ENCODE results near the gene DOC2A.
A peak's percentile ranks its signal among the peaks of the same experiment; 100 is the strongest.

Gene DOC2A

DNA sequence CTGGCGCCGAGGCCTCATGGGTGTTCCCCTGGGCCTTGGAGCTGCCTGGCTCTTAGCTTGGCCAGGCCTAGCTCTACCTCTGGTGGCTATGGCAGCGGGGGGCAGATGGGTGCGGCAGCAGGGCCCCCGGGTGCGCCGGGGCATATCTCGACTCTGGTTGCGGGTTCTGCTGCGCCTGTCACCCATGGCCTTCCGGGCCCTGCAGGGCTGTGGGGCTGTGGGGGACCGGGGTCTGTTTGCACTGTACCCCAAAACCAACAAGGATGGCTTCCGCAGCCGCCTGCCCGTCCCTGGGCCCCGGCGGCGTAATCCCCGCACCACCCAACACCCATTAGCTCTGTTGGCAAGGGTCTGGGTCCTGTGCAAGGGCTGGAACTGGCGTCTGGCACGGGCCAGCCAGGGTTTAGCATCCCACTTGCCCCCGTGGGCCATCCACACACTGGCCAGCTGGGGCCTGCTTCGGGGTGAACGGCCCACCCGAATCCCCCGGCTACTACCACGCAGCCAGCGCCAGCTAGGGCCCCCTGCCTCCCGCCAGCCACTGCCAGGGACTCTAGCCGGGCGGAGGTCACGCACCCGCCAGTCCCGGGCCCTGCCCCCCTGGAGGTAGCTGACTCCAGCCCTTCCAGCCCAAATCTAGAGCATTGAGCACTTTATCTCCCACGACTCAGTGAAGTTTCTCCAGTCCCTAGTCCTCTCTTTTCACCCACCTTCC lies 23.3 kb downstream of the DOC2A start:
- DNase-seq, result no peak

DNA sequence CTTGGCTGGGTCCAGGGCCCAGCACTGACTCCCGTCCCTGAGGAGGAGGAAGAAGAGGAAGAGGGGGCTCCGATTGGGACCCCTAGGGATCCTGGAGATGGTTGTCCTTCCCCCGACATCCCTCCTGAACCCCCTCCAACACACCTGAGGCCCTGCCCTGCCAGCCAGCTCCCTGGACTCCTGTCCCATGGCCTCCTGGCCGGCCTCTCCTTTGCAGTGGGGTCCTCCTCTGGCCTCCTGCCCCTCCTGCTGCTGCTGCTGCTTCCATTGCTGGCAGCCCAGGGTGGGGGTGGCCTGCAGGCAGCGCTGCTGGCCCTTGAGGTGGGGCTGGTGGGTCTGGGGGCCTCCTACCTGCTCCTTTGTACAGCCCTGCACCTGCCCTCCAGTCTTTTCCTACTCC lies 23.9 kb downstream of the DOC2A start:
- no peak for DNase-seq

DNA sequence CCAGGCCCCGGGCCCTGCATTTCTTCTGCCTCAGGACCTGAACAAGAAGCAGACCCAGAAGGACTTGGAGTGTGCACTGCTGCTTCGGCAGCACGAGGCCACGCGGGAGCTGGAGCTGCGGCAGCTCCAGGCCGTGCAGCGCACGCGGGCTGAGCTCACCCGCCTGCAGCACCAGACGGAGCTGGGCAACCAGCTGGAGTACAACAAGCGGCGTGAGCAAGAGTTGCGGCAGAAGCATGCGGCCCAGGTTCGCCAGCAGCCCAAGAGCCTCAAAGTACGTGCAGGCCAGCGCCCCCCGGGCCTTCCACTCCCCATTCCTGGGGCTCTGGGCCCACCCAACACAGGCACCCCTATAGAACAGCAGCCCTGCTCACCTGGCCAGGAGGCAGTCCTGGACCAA lies 24.6 kb downstream of the DOC2A start:
- DNase-seq, result no peak

GRCh38 chr16:29985271-29985811 lies 25.5 kb downstream of the DOC2A start:
- no peak for DNase-seq

DNA sequence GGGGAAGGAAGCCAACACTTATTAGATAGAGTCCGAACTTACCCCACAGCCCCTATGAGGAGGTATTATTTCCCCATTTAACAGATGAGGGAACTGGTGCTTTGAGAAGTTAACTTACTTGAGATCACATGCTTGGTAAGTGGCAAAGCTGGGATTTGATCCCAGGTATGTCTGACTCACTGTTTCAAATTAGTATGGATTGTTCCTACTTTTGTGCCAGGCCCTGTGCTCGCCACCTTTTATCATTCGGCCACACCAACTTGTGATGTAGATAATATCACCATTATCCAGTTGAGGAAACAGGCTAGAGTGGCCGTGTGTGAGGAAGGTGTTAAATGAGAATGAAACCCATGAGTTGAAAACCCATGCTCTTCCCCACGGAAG lies 26.1 kb downstream of the DOC2A start:
- no peak for DNase-seq

- DNase-seq, result no peak
Measured at GRCh38 chr16:29984137-29984763, 26.6 kb downstream of the DOC2A start.

DNA sequence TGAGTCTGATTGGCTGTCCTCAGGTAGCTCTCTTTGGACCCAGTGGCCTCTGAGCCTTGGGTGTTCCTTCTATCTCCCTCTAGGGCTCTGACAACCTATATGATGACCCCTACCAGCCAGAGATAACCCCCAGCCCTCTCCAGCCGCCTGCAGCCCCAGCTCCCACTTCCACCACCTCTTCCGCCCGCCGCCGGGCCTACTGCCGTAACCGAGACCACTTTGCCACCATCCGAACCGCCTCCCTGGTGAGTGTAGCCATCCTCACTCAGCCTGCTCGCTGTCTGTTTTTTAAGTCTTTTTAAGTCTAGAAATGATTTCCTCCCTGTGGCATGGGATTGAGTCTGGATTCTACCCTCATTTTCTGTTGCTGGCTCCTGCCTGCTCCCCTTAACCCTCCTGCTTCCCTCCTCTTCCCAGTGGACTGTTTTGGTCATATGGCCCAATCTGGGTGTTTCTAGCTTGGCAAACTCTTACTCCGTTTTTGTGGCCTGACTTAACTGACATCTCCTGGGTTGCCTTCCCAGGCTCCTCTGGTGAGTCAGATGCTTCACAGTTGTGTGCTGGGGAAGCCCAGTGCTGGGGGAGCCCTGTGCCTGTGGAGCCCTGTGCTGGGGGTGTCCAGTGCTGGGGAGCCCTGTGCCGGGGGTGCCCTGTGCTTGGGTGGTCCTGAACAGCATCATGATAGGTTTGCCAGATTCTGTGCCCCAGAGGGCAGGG lies 27.2 kb downstream of the DOC2A start:
- no peak for DNase-seq

DNA sequence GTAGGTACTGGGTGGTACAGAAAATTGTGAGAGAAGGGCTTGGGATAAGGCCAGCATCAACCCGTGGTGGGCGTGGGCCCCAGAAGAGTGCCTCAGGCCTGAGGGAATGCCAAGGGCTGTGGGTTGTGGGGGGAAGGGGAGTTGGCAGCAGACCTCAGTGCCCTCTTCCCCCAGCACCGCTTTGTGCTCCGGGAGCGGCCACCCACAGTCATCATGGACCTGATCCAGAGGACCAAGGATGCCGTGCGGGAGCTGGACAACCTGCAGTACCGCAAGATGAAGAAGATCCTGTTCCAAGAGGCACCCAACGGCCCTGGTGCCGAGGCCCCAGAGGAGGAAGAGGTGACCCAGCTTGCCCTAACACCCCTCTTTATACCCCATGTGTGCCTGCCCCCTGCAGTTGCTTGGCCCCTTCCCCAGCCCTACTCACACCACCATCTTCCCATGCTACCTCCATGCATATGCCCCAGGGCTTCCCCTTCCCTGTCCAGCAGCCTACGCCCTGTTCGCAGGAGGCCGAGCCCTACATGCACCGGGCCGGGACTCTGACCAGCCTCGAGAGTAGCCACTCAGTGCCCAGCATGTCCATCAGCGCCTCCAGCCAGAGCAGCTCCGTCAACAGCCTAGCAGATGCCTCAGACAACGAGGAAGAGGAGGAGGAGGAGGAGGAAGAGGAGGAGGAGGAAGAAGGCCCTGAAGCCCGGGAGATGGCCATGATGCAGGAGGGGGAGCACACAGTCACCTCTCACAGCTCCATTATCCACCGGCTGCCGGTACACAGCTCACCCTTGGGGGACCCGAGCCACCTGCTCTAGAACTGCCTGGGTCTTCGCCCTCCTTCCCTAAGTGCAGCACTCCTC lies 28.0 kb downstream of the DOC2A start:
- DNase-seq, result no peak

- DNase-seq, result no peak
Measured at GRCh38 chr16:29978564-29979270, 32.1 kb downstream of the DOC2A start.

DNA sequence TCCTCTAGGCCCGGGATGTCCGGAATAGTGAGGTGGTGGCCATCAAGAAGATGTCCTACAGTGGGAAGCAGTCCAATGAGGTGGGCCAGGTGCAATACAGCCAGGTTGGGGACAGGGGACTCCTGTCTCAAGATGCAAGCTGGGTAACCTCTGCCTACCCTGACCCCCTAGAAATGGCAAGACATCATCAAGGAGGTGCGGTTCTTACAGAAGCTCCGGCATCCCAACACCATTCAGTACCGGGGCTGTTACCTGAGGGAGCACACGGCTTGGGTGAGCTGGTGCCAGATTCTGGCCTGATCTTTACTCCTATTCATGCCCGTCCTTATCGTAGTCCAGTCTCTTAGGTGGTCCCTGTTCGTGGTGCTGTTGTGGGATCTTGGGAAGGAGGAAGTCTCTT lies 32.7 kb downstream of the DOC2A start:
- DNase-seq, result no peak

GRCh38 chr16:29977063-29977825 lies 33.6 kb downstream of the DOC2A start:
- DNase-seq, result no peak

DNA sequence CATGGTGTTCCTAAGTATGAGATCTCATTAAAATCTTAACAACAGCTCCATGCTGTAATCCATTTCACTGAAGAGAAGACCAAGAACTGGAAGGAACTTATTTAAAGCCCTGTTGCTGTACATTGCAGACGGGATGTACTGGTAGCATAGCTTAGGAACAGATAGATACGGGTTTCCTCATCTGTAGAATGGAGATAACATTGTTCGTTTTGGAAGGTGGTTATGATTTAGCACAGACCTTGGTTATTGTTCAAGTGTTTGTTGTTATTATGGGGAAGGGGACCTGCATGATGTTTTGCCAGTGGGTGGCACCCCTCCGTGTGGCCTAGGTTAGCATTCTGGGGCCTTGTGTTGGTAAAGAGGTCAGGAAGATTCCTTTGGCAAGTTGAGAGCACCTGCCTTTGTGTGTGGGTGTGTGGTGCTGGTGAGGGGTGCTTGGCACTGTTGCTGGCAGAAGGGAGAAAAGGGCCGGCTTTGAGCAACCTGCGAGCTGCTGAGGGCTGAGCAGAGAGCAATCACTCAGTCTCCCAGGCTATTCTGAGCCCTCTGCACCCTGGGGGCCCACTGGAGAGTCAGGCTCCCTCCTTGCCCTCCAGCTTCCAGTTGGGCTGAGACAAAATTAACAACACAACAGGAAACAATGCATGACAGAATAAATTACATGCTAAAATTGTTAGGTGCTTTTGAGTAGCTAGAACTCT lies 34.9 kb downstream of the DOC2A start:
- no peak for DNase-seq

DNA sequence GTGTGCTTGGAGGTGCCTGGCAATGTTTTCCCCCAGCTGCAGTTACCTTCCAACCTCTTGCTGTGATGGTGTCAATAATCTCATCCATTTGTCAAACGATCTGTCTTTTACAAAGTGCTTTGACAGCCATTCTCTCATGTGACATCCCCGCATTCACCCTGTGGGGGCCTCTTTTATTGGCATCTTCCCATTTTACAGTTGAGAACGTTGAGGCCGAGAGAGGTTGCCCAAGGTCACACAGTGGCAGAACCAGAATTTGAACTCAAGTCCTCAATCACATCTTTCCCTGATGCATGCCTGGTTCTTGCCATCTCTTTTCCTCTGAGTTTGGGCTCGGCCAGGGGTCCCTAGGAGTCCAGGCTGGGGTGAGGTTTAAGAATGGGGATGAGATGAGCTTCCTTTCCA lies 35.7 kb downstream of the DOC2A start:
- DNase-seq, result no peak

GRCh38 chr16:29974291-29975133 lies 36.3 kb downstream of the DOC2A start:
- peak; percentile 44 for DNase-seq

DNA sequence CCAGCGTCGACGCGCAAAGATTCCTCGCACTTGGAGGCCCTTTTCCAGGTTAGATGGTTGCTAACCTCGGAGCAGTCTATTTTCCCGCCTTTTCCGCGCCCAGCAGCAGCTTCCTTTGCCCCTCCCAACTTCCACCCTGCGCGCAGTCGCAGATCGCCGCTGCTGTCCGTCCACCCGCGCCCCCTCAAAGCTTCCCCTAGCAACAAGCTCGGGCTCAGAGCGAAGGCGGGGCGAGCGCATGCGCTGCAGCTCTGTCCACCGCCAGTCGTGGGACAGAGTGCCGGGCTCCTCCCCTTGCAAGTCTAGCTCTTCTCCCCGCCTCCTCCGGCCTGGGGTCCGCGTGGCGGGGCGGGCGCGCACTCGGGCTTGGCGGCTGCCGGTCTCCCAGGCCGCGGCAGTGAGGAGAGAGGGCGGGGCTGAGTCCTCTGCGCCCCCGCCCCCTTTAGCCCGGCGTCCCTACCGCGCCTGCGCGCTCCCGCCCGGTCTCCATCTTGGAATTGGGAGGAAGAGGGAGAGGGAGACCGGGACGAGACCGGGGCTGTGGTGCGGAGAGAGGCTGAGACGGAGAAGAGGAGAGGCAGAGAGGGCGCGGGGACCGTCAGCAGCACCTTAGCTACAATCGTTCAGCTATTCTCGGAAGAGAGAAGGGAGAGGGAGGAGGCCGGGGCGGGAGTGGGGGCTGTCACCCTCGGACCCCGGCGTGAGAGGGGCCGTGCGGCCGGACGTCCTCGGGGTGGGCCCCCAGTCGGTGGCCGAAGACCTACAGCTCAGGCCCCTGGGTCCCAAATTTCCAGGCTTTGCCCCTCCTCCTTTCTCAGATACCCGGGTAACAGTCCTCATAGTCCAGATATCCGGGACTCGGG lies 37.2 kb downstream of the DOC2A start, which contains the start of gene TAOK2:
TSS of gene TAOK2 (plus strand) at position 485 of the 863 bp plus-strand sequence. CDS start 3,905 bp downstream, outside the sequence.
- peak; percentile 100 for DNase-seq

DNA sequence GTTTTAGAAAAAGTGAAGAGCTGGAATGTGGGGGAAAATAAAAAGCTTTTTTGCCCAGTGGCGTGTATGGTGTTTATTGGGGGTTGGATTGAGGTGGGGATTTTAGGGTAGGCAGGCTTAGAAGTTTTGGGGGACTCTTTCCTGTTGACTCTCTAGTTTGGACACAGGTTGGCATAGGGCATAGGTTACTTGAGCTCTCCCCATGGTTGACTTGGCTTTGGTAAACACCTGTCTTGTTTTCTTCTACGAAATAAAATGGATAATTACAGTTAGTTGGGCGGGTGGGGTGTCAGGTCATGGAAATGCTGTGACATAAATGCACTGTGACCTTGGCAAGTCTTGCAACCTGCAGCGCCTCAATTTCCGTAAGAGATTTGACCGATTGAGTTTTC lies 37.8 kb downstream of the DOC2A start:
- no peak for DNase-seq

GRCh38 chr16:29972500-29972899 lies 38.3 kb downstream of the DOC2A start:
- no peak for DNase-seq

GRCh38 chr16:29971304-29971703 lies 39.5 kb downstream of the DOC2A start:
- no peak for DNase-seq

GRCh38 chr16:29968205-29968604 lies 42.6 kb downstream of the DOC2A start:
- no peak for DNase-seq

Data from NCI-H146 (cell line).